BJ (cell line): ENCODE measurements around the gene KCNC4. TPM values are rescaled to one million over a fixed set of nuclear protein-coding genes. Genes with fewer than 3 reads are reported as not detected.

ENCODE experiments used
- CTCF ChIA-PET: fragments of 350-600 bp; formaldehyde crosslinking; extraction: SDS; loops from one replicate; lab custom pipeline; 2021; ENCODE audit warnings: antibody characterized with exemption, inconsistent platforms; lab: Yijun Ruan, JAX
- POLR2A ChIA-PET: fragments of 300-600 bp; sonication (Branson Sonifier 250); formaldehyde crosslinking; extraction: SDS; loops from one replicate; lab custom pipeline; 2021; ENCODE audit warnings: antibody characterized with exemption; lab: Charles Lee
- DNase-seq: peaks from one replicate; pipeline ENCODE4 v3.0.0-alpha.2; 2011; ENCODE audit warnings: low read depth
- H3K27me3 ChIP-seq: 2 replicates; pipeline ENCODE4 v1.6.0; 2011; ENCODE audit warnings: low read length; ENCODE audit not compliant: control insufficient read depth, insufficient read depth
- H3K36me3 ChIP-seq: 2 replicates; pipeline ENCODE4 v1.5.1; 2011; ENCODE audit warnings: low read length; ENCODE audit not compliant: control insufficient read depth, insufficient read depth
- H3K4me3 ChIP-seq: 2 replicates; pipeline ENCODE4 v1.5.1; 2011; ENCODE audit warnings: low read depth, mild to moderate bottlenecking, control low read depth, low read length
- polyA plus RNA-seq: library from polyadenylated mRNA; depleted of rRNA; stranded (reverse); fragments of >200 nt; gene quantifications from 2 replicates; pipeline ENCODE4 v1.2.3, GENCODE V29; 2011
- TF ChIP-seq, protein P1 (sequence below): IDR thresholded peaks from 2 replicates; pipeline ENCODE4 v1.5.1; 2011; ENCODE audit warnings: low read depth, mild to moderate bottlenecking, control low read depth, inconsistent platforms, low read length, moderate library complexity; ENCODE audit not compliant: insufficient read depth

Gene KCNC4
- polyA plus RNA-seq, 1 experiment: 2.6 TPM

DNA sequence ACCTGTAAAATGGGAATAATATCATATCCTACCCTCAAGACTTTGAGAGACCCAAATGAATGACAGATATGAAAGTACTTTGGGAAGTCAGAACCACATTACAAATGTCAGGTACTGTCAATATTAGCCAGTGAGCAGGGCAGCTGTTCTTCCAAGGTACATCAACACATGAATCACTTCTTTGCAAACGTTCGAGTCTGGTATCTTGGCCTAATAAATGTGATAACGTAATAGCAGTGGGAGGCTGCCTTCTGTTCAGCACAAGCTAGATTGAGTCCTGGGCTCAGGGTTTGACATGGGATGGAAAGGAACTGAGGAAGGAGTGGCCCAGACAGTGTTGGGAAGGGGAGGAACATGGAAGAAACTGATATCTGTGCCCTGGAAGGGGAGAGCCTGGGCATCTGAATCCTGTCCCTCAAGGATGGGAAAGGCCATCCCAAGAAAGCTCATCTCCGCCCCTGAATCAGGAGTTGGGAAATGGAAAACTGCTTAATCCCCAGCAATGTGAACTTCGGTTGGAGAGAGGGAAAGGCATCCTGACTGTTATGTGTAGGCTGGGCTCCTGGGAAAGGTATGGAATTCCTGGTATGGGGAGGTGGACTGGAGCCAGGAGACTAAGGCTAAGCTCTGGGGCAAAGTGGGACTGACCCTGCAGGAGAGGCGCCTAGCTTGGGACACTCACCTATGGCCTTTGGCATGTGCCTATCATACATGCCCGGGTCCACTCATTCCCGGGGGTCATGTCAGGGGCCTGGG, 14.3 kb downstream of the KCNC4 start:
- no peak for DNase-seq
- Histone ChIP-seq H3K27me3 (no peaks in the 10 kb centered on the region), H3K36me3 (peaks cover 2% of the 10 kb centered on the region; the same call in 1 of the 2 replicates), H3K4me3 (no peak overlapping the region)
- POLR2A ChIA-PET: no interaction called here
- CTCF ChIA-PET: interaction anchor here (0.8 to 2.5 kb wide), 3 partner anchors 9 to 111 kb away, joined by 4 to 12 read pairs (median 12); no protein-coding TSS in a partner anchor
- TF ChIP-seq, protein P1, sequence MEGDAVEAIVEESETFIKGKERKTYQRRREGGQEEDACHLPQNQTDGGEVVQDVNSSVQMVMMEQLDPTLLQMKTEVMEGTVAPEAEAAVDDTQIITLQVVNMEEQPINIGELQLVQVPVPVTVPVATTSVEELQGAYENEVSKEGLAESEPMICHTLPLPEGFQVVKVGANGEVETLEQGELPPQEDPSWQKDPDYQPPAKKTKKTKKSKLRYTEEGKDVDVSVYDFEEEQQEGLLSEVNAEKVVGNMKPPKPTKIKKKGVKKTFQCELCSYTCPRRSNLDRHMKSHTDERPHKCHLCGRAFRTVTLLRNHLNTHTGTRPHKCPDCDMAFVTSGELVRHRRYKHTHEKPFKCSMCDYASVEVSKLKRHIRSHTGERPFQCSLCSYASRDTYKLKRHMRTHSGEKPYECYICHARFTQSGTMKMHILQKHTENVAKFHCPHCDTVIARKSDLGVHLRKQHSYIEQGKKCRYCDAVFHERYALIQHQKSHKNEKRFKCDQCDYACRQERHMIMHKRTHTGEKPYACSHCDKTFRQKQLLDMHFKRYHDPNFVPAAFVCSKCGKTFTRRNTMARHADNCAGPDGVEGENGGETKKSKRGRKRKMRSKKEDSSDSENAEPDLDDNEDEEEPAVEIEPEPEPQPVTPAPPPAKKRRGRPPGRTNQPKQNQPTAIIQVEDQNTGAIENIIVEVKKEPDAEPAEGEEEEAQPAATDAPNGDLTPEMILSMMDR: no peak

DNA sequence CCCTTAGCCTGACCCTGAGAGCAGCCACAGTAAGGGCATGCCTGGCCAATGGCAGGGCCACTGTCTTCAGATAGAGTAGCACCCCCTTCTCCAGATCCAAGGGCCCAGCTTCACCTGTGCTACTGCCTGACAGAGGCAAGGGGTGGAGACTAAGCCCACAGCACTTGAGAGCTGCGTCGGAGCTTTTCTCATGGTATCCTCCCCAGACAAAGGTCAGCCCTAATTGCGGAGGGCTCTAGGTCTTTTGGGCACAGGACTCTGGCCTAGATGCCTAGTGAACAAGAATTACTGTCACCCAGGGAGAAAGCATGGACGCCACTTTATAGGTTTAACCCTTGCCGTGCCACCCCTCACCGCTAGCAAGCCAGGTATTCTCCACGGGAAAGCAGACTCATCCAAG, 15.1 kb downstream of the KCNC4 start:
- Histone ChIP-seq H3K36me3 (peaks cover 2% of the 10 kb centered on the region; the same call in 1 of the 2 replicates), H3K27me3 (no peaks in the 10 kb centered on the region), H3K4me3 (no peak overlapping the region)
- POLR2A ChIA-PET: no interaction called here
- CTCF ChIA-PET: interaction anchor here (0.6 to 2.5 kb wide), 3 partner anchors 10 to 66 kb away, joined by 3 to 12 read pairs (median 12); no protein-coding TSS in a partner anchor
- no peak for DNase-seq
- TF ChIP-seq, protein P1: no peak

DNA sequence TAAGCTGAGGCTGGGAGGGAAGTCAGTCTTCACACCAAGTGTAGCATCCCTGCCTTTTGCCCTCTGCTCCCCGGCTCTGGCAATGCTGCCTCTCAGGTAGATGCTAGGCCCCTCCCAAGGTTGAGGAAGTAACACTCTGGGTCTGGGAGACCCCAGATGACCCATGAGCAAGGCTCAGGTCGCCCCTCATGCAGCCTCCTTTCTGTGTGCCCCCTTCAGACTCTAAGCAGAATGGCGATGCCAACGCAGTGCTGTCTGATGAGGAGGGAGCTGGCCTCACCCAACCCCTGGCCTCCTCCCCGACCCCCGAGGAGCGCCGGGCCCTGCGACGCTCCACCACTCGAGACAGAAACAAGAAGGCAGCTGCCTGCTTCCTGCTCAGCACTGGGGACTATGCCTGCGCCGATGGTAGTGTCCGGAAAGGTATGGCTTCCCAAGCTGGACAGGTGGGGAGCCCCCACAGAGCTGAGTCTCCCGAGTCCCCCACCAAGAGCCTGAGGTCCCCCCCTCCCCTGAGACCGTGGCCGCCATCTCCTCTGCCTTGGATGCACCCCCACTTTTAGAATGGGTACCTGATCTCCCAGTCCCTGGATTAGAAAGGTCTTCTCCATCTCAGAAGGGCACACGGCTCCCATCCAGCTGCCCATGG, 15.8 kb downstream of the KCNC4 start:
- no peak for DNase-seq
- TF ChIP-seq, protein P1: no peak
- CTCF ChIA-PET: interaction anchor here (0.6 to 2.5 kb wide), 3 partner anchors 11 to 88 kb away, joined by 3 to 12 read pairs (median 3); no protein-coding TSS in a partner anchor
- H3K27me3 ChIP-seq: no peaks in the 10 kb centered on the region
- H3K4me3 ChIP-seq: no peak overlapping the region
- peaks cover 2% of the 10 kb centered on the region; the same call in 1 of the 2 replicates for H3K36me3 ChIP-seq
- POLR2A ChIA-PET: no interaction called here

DNA sequence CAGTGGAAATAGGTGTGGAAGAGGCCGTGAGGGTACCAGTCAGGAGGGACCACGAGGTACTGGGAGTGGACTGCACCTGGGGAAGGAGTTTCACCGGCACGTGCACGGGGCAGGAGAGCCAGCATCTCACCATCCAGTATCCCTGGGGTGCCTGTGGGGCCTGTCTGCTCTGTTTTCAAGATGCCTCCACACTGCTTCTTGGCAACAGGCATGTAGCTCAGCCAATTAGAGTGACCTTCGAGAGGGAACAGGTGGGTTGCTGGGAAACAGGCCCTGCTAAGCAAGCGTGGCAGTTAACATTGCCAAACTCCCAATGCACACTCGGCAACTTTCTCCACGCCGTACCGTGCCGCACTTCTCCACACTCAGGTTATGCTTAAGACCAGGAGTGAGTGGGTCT, 17.7 kb downstream of the KCNC4 start:
- no peak for DNase-seq
- CTCF ChIA-PET: interaction anchor here (2.0 kb wide), 1 partner anchor 20 kb away, joined by 10 read pairs; no protein-coding TSS in a partner anchor
- POLR2A ChIA-PET: no interaction called here
- Histone ChIP-seq H3K36me3 (peaks cover 2% of the 10 kb centered on the region), H3K4me3 (no peak overlapping the region), H3K27me3 (no peaks in the 10 kb centered on the region)
- TF ChIP-seq, protein P1: no peak

DNA sequence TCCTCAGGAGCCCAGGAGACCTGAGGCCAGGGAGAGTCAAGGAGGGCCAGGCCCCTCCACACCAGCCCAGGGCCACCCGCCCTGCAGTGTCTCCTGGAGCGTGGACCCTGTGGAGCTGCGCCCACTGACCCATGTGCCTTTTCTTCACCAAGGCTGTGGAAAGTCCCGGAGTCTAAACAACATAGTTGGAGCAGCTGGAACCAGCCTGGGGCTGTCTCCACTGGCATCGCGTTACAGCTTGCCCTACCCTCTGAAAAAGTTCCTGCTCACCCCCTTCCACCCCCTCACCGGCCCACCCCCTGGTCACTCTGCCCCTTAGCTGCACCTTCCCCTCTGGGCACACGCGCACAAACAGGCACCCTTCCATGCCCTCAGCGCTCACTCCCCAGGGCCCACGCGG, 18.3 kb downstream of the KCNC4 start:
- ChIA-PET POLR2A (no interaction called here), CTCF (interaction anchor here (2.0 kb wide), 1 partner anchor 20 kb away, joined by 10 read pairs; no protein-coding TSS in a partner anchor)
- DNase-seq: no peak
- TF ChIP-seq, protein P1: no peak
- Histone ChIP-seq H3K36me3 (peaks cover under 1% of the 10 kb centered on the region), H3K27me3 (no peaks in the 10 kb centered on the region), H3K4me3 (no peak overlapping the region)
